ENCODE data around the gene FRMD4A.

GRCh38 chr10:14322526-14323188 lies 8.1 kb downstream of the FRMD4A start:
- TF ChIP-seq POLR2A (IDR thresholded peaks at IDR 0.05) (no peak), CTCF (IDR thresholded peaks at IDR 0.05) (no peak), POLR2AphosphoS5 (IDR thresholded peaks at IDR 0.05) (no peak), EP300 (IDR thresholded peaks at IDR 0.05) (no peak)
